SK-N-SH treated with all-trans-retinoic acid at 6 μM for 48 hours (cell line): ENCODE data around the gene BEX3.

Experiments used
- ATAC-seq: fragments of 200-7000 bp; cut with Tn5 transposase; 3 replicates; pipeline ENCODE4 v1.9.1; 2020; ENCODE audit warnings: mild to moderate bottlenecking, moderate library complexity
- ARNTL ChIP-seq: fragments of 450-650 bp; formaldehyde crosslinking; IDR thresholded peaks from 2 replicates; pipeline ENCODE4 v1.5.0; 2020; ENCODE audit warnings: low read depth, mild to moderate bottlenecking, moderate library complexity, borderline replicate concordance
- CSDC2 ChIP-seq: fragments of 250-450 bp; sonication (Bioruptor Pico); IDR thresholded peaks from 2 replicates; pipeline ENCODE4 v1.5.0; 2020; ENCODE audit warnings: mild to moderate bottlenecking, moderate library complexity
- ESRRG ChIP-seq: fragments of 250-450 bp; sonication (Bioruptor Pico); IDR thresholded peaks from 2 replicates; pipeline ENCODE4 v1.6.1; 2021; ENCODE audit warnings: mild to moderate bottlenecking
- GLIS3 ChIP-seq: fragments of 250-450 bp; sonication (Bioruptor Pico); IDR thresholded peaks from 2 replicates; pipeline ENCODE4 v1.5.0; 2020; ENCODE audit warnings: mild to moderate bottlenecking, moderate library complexity
- ISL1 ChIP-seq: fragments of 250-450 bp; sonication (Bioruptor Pico); IDR thresholded peaks from 2 replicates; pipeline ENCODE4 v2.1.2; 2022; ENCODE audit warnings: mild to moderate bottlenecking, moderate library complexity
- OSR1 ChIP-seq: fragments of 250-450 bp; sonication (Bioruptor Pico); IDR thresholded peaks from 2 replicates; pipeline ENCODE4 v1.8.0; 2022; ENCODE audit warnings: moderate library complexity, mild to moderate bottlenecking, inconsistent platforms
- RARB ChIP-seq: fragments of 250-450 bp; sonication (Bioruptor Pico); IDR thresholded peaks from 2 replicates; pipeline ENCODE4 v1.8.0; 2021; ENCODE audit warnings: mild to moderate bottlenecking, moderate library complexity
- SNAI2 ChIP-seq: fragments of 250-450 bp; sonication (Bioruptor Pico); IDR thresholded peaks from 2 replicates; pipeline ENCODE4 v1.5.0; 2020; ENCODE audit warnings: mild to moderate bottlenecking, moderate library complexity
- ZC3H10 ChIP-seq: fragments of 250-450 bp; sonication (Bioruptor Pico); IDR thresholded peaks from 2 replicates; pipeline ENCODE4 v1.5.1; 2021; ENCODE audit warnings: mild to moderate bottlenecking, moderate library complexity
- ZFP3 ChIP-seq: fragments of 250-450 bp; sonication (Bioruptor Pico); IDR thresholded peaks from 2 replicates; pipeline ENCODE4 v1.5.0; 2020; ENCODE audit warnings: mild to moderate bottlenecking, moderate library complexity
- ZNF565 ChIP-seq: fragments of 450-650 bp; formaldehyde crosslinking; conservative IDR thresholded peaks from 2 replicates; pipeline ENCODE4 v1.5.0; 2020; ENCODE audit warnings: low read depth, mild to moderate bottlenecking, moderate library complexity
- ZNF8 ChIP-seq: fragments of 450-650 bp; formaldehyde crosslinking; IDR thresholded peaks from 2 replicates; pipeline ENCODE4 v1.5.0; 2020; ENCODE audit warnings: mild to moderate bottlenecking, moderate library complexity
- TF ChIP-seq, protein P1 (sequence below): fragments of 250-450 bp; sonication (Bioruptor Pico); IDR thresholded peaks from 2 replicates; pipeline ENCODE4 v1.8.0; 2020; ENCODE audit warnings: mild to moderate bottlenecking, moderate library complexity, borderline replicate concordance
- TF ChIP-seq, protein P2 (sequence below): fragments of 250-450 bp; sonication (Bioruptor Pico); IDR thresholded peaks from 2 replicates; pipeline ENCODE4 v1.8.0; 2021; ENCODE audit warnings: low read depth, mild to moderate bottlenecking, moderate library complexity, borderline replicate concordance
- TF ChIP-seq, protein P3 (sequence below): fragments of 250-450 bp; sonication (Bioruptor Pico); IDR thresholded peaks from 2 replicates; pipeline ENCODE4 v1.5.0; 2020; ENCODE audit warnings: mild to moderate bottlenecking, moderate library complexity
- TF ChIP-seq, protein P4 (sequence below): fragments of 250-450 bp; sonication (Bioruptor Pico); IDR thresholded peaks from 2 replicates; pipeline ENCODE4 v1.5.1; 2020; ENCODE audit warnings: low read depth, mild to moderate bottlenecking, moderate library complexity
- TF ChIP-seq, protein P5 (sequence below): fragments of 250-450 bp; sonication (Bioruptor Pico); IDR thresholded peaks from 2 replicates; pipeline ENCODE4 v1.5.1; 2021; ENCODE audit warnings: mild to moderate bottlenecking, moderate library complexity

BEX3 gene

DNA sequence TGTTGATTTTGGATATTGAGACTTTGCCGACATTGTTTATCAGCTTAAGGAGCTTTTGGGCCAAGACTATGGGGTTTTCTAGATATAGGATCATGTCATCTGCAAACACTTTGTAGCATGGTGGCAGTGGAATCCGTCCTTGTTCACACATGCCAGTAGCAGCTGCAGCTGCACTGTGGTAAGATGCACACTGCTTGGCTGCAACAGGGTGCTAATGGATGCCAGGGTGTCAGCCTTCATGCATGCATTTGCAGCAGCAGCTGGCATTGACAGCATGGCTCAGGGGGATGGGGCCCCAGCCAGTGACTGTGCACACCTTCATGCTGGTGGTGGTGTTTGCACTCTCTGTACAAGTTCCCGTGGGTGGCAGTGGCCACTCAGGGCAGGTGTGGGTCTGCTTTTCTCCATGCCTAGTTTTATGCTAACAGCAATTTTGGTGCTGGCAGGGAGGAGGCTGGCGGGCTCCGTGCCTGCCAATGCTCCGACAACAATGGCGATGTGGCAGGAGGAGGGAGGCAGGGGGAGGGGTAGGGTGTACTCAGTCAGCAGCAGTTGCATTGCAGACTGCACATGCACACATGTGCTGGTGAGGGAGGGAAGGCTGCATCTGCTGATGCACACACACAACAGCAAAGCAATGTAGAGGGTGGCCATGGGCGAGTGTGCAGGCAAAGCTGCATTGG, 37.5 kb downstream of the BEX3 start:
- TF ChIP-seq, protein P1, sequence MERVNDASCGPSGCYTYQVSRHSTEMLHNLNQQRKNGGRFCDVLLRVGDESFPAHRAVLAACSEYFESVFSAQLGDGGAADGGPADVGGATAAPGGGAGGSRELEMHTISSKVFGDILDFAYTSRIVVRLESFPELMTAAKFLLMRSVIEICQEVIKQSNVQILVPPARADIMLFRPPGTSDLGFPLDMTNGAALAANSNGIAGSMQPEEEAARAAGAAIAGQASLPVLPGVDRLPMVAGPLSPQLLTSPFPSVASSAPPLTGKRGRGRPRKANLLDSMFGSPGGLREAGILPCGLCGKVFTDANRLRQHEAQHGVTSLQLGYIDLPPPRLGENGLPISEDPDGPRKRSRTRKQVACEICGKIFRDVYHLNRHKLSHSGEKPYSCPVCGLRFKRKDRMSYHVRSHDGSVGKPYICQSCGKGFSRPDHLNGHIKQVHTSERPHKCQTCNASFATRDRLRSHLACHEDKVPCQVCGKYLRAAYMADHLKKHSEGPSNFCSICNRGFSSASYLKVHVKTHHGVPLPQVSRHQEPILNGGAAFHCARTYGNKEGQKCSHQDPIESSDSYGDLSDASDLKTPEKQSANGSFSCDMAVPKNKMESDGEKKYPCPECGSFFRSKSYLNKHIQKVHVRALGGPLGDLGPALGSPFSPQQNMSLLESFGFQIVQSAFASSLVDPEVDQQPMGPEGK (CRISPR knock-in tag), result no peak
- TF ChIP-seq, protein P2, sequence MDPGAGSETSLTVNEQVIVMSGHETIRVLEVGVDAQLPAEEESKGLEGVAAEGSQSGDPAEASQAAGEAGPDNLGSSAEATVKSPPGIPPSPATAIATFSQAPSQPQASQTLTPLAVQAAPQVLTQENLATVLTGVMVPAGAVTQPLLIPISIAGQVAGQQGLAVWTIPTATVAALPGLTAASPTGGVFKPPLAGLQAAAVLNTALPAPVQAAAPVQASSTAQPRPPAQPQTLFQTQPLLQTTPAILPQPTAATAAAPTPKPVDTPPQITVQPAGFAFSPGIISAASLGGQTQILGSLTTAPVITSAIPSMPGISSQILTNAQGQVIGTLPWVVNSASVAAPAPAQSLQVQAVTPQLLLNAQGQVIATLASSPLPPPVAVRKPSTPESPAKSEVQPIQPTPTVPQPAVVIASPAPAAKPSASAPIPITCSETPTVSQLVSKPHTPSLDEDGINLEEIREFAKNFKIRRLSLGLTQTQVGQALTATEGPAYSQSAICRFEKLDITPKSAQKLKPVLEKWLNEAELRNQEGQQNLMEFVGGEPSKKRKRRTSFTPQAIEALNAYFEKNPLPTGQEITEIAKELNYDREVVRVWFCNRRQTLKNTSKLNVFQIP (CRISPR knock-in tag), result no peak
- TF ChIP-seq ARNTL (CRISPR knock-in tag), result no peak
- no peak for TF ChIP-seq OSR1 (CRISPR knock-in tag)
- TF ChIP-seq ISL1, result no peak
- TF ChIP-seq, protein P3, sequence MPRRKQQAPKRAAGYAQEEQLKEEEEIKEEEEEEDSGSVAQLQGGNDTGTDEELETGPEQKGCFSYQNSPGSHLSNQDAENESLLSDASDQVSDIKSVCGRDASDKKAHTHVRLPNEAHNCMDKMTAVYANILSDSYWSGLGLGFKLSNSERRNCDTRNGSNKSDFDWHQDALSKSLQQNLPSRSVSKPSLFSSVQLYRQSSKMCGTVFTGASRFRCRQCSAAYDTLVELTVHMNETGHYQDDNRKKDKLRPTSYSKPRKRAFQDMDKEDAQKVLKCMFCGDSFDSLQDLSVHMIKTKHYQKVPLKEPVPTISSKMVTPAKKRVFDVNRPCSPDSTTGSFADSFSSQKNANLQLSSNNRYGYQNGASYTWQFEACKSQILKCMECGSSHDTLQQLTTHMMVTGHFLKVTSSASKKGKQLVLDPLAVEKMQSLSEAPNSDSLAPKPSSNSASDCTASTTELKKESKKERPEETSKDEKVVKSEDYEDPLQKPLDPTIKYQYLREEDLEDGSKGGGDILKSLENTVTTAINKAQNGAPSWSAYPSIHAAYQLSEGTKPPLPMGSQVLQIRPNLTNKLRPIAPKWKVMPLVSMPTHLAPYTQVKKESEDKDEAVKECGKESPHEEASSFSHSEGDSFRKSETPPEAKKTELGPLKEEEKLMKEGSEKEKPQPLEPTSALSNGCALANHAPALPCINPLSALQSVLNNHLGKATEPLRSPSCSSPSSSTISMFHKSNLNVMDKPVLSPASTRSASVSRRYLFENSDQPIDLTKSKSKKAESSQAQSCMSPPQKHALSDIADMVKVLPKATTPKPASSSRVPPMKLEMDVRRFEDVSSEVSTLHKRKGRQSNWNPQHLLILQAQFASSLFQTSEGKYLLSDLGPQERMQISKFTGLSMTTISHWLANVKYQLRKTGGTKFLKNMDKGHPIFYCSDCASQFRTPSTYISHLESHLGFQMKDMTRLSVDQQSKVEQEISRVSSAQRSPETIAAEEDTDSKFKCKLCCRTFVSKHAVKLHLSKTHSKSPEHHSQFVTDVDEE, result no peak
- TF ChIP-seq RARB (CRISPR knock-in tag), result no peak
- no peak for TF ChIP-seq ZC3H10
- no peak for TF ChIP-seq ZNF565
- no peak for TF ChIP-seq ESRRG (CRISPR knock-in tag)
- TF ChIP-seq, protein P4, sequence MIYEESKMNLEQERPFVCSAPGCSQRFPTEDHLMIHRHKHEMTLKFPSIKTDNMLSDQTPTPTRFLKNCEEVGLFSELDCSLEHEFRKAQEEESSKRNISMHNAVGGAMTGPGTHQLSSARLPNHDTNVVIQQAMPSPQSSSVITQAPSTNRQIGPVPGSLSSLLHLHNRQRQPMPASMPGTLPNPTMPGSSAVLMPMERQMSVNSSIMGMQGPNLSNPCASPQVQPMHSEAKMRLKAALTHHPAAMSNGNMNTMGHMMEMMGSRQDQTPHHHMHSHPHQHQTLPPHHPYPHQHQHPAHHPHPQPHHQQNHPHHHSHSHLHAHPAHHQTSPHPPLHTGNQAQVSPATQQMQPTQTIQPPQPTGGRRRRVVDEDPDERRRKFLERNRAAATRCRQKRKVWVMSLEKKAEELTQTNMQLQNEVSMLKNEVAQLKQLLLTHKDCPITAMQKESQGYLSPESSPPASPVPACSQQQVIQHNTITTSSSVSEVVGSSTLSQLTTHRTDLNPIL, result no peak
- TF ChIP-seq, protein P5, sequence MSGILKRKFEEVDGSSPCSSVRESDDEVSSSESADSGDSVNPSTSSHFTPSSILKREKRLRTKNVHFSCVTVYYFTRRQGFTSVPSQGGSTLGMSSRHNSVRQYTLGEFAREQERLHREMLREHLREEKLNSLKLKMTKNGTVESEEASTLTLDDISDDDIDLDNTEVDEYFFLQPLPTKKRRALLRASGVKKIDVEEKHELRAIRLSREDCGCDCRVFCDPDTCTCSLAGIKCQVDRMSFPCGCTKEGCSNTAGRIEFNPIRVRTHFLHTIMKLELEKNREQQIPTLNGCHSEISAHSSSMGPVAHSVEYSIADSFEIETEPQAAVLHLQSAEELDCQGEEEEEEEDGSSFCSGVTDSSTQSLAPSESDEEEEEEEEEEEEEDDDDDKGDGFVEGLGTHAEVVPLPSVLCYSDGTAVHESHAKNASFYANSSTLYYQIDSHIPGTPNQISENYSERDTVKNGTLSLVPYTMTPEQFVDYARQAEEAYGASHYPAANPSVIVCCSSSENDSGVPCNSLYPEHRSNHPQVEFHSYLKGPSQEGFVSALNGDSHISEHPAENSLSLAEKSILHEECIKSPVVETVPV, result no peak
- no peak for ATAC-seq

DNA sequence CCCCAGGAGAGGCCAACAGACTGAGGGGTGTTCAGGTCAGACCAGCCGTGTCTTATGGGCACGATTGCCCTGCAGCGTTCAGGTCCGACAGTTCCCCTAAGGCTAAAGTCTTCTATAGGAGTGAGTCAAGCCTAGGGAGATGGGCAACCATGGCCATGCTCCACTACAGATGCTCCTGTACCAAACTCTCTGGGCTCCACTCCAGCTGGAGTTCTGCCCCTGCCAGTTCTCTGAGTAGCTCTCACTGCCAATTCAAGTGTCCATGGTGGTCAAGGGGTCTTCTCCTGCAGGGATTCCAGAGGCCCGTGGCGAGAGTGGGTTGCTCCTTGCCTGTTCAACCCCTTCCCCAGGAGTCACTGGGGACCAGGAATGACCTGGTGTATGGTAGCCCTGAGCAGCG, 38.2 kb downstream of the BEX3 start:
- ATAC-seq, result no peak
- TF ChIP-seq CSDC2 (CRISPR knock-in tag) (no peak), OSR1 (CRISPR knock-in tag) (no peak), ESRRG (CRISPR knock-in tag) (no peak), ZFP3 (CRISPR knock-in tag) (no peak), ZNF8 (no peak), ZNF565 (no peak), SNAI2 (CRISPR knock-in tag) (no peak), GLIS3 (no peak)
- TF ChIP-seq, protein P1 (CRISPR knock-in tag), result no peak
- TF ChIP-seq, protein P3, result no peak
- TF ChIP-seq, protein P4, result no peak
- TF ChIP-seq, all 23 proteins: peak for 0
